HG02623 (cell line): ENCODE data around the gene TAF5L.
A peak's percentile ranks its signal among the peaks of the same experiment; 100 is the strongest.
"Not testable (repeated sequence)": the region's sequence is repeated elsewhere in the genome, so short reads cannot be mapped to it uniquely, and the experiment has no call there.

Experiments
- ATAC-seq: cut with Tn5 transposase; IDR thresholded peaks from one replicate; pipeline ENCODE4 v1.9.1; 2021; ENCODE audit warnings: moderate library complexity; ENCODE audit not compliant: unreplicated experiment

Gene TAF5L

DNA sequence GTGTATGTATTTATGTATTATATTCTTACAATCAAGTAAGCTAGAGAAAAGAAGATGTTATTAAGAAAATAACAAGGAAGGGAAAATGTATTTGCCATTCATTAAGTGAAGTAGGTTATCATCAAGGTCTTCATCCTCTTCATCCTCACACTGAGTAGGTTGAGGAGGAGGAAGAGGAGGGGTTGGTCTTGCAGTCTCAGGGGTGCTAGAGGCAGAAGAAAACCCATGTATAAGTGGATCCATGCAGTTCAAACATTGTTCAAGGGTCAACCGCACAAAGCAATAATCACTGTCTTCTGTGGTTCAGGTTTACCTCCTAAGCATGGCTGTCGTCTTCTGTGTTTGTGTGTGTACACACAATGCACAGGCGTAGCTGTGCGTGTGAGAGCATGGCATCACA lies 17.0 kb upstream of the TAF5L start:
- no peak for ATAC-seq

DNA sequence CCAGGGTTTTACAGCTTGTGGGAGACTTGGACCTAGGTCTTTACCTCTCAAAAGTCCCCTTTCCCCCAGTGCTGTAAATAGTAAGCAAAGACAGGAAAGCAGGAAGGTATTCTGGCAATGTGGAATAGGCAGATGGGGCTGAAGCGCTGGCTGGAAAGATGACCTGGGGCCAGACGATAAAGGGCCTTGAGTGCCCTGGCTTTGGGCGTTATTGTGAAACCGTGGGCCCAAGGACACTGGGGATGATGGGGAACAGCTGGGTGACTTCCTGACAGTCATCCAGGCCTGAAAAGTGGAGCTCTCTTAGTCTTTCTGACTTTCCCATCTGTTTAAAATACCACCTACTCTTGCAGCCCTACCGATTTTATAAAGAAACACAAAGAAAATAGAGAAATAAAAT lies 16.5 kb upstream of the TAF5L start:
- ATAC-seq = no peak

DNA sequence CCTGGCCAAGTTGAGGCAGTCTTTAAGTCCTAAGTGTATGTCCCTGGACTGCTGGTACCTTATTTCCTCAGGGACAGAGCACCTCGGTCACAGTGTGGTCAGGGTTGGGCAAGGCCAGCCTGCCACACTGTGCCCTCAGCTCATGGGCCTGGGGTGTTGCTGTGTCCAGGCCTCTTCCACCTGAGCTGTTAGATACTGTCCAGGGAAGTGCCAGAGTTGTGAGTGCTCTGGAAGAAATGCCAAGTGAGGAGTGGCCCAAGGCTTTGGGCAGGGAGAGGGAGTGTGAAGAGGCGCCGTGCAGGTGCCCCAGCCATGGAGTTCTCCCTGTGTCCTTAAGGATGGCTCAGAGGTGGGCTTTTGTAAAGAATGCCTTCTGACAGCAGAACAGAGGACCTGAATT lies 15.4 kb upstream of the TAF5L start:
- no peak for ATAC-seq

DNA sequence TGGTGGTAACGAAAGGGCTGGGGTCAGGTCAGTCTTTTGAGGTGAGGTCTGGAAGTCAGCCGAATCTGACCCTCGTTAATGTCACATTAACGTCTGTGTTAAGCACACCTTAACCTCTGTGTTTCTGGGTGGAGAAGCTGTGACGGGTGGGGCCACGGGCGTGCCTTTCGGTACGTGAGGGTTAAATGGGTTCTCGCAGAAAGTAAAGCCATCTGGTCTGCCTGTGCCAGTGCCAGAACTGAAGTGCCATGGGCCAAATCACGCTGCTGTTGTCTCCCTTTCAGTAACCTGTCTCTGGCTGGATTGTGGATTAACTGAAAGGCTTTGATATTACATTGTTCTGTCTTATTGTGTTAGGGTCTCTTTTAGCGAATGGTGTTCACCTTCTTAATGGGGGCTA lies 14.5 kb upstream of the TAF5L start:
- no peak for ATAC-seq

DNA sequence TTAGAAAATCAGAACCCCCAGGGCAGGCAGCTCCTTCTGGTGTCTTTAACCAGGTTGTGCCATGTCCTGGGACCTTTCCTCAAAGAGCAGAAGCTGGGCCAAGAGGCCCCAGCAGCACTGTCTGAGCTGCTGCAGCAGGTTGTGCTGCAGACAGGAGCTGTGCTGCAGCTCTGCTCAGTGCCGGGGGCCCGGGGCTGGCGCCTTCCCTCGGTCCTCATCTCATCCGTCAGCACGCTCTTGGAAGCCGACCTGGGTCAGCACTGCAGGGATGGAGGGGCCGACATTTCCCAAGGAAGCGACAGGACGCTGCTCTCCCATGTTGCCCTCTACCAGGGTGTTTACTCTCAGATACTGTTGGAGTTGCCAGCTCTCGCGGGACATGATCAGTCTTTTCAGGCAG lies 11.8 kb upstream of the TAF5L start:
- ATAC-seq = no peak

DNA sequence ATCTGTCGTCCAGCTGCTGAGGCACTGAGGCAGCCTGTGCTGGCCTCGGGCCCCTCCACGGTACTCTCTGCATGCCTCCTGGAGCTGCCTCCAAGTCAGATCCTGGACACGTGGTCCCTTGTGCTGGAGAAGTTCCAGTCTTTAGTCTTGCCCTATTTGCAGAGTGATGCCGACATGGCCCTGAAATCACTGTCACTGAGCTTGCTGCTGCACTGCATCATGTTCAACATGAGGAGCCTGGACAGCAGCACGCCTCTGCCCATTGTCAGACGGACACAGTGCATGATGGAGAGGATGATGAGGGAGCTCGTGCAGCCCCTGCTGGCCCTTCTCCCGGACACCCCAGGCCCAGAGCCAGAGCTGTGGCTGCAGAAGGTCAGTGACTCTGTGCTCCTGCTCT lies 10.1 kb upstream of the TAF5L start:
- no peak for ATAC-seq

DNA sequence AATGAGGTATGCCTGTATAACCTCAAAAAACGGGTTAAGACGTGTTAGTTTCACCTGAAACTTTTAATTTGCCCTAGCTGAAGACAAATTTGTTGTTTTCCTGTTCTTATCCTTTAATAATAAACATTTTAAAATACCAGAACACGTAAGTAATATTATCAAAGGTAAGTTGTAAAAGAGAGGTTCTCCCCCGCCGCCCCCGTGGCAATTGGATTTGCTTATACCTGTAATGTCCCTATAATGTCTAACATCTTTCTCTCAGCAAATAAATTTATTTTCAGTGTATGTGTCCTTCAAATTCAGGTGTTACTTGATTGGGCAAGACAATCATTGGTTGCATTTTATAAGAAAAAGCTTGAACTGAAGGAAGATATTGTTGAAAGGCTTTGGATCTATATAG lies 6.0 kb upstream of the TAF5L start:
- no peak for ATAC-seq

DNA sequence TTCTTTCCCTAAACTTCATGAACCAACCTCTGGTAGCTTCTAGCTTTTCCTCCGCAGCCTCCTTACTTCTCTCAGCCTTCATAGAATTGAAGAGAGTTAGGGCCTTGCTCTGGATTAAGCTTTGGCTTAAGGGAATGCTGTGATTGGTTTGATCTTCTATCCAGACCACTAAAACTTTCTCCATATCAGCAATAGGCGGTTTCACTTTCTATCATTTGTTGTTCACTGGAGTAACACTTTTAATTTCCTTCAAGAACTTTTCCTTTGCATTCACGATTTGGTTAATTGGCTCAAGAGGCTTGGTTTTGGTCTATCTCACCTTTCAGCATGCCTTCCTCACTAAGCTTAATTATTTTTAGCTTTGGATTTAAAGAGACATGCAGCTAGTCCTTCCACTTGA lies 5.2 kb upstream of the TAF5L start:
- no peak for ATAC-seq

DNA sequence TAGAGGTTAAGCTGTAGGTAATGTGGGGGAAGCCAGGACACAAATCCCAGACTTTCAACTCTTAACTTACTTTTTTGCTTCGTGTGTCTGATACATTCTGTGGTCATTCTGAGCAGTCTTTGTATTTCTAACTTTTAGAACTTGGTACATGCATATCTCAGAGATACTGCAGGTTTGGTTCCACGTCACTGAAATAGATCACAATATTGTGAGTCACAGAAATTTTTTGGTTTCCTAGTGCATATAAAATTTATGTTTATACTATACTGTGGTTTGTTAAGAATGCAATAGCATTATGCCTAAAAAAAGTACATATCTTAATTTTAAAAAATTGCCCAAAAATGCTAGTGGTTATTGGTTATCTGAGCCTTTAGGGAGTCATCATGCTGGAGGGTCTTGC lies 3.3 kb upstream of the TAF5L start:
- ATAC-seq = no peak

DNA sequence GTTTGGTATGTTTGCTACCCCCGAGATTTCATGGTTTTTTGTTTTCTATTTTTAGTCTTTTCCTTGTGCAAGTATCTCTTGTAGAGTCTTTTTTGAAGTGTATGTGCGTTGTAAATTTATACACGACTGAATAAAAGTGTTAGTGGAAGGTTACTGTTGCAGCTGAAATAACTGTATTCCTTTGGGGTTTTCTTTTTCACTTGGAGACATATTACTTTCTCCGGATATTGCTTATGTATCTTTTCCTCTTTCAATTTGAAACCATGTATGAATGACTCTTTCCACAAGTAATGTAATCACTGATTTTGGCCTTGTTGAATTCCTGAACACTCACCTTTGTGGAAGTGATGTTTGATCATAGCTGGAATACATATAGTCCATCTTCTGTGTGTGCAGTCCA lies 1.1 kb upstream of the TAF5L start:
- no peak for ATAC-seq

DNA sequence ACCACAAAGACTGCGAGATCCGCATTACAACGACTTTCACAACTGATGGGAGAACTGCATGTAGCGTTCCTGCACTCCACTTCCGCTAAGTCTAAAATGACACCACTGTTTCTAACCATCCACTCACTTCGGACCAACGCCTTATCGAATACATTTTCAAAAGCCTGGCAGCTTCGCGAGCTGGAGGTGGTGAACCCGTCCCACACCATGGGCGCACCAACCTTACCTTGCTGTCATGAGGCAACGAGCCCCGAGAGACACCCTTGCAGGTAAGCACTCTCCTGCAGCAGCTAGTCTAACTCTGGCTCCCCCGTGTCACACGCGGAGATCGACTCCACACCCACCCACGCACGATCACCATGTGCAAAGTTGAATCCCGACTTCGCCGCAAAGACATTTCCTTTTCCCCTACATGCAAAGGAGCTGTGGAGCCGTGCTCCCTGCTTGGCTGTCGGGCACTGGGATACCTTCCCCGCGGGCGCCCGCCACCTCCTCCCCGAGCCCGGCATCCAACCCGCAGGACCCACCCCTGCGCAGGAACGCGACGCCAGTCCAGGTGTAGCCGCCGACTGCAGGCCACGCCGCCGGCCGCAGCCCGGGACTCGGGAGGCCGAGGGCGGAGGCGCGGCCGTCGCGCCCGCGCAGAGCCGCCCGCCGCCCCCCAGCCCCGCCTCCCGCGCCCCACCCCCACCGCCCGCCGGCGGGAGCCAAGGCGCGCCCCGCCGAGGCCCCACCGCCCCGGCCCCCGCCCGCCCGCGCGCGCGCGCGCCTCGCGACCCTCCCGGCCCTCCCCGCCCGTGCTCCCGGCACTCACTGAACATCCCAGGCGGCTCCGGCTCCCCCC lies 629 bp downstream of the TAF5L start:
- ATAC-seq = peak; percentile 33

DNA sequence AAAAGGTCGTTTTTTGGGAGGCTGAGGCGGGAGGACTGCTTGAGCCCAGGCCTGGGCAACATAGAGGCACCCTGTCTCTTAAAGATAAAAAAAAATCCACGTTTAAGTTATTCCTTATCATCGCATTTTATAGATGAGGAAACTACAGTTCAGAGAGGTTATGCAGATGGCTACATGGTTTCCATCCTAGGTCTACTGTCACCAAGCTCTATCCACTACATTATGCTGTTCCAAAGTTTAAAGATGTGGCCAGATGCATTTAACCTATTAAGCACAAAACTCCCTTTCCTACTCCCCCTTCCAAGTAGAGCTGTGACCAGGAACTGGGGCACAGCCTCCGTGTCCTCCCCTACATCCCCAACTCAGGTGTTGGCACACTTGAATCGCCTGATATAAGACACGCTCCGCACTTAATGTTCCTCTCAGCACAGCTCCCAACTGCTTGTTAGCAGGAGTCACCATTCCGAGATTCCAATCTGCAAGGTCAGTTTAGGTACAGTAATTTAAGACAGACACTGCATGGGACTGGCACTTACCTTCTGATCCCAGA lies 1.3 kb downstream of the TAF5L start:
- no peak for ATAC-seq

DNA sequence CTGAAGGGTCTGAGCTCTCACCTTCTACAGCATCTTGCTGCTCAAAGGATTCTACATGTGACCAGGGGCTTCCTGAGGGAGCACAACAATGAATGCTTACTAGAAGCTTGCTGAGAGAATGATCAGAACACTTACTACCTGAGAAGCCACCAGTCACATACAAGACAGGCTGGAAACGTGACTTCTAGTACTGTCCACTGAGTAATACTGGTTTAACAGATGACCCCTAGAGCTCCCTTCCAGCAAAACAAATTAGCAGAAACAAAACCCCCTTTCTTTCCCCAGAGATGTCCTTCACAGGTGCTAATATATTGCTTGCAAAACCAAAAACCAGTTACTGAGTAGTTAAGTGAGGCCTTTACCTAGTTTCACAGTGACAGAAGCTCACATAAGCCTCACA lies 2.1 kb downstream of the TAF5L start:
- ATAC-seq = no peak

DNA sequence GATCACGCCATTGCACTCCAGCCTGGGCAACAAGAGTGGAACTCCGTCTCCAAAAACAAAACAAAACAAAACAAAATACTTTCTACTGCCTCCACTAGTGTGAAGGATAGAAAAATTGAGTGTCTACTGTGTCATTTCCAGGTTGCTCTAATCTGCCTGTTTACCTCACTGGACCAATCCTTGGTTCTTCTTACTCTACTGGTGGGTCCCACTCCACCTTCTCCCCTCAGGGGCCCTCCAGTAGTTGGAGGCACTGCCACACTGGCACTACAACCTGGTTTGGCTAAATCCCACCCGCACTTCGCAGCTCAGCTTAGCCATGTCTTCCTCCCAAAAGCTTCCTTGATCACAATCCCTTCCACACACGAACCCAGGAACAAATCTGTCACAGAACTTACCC lies 2.7 kb downstream of the TAF5L start:
- ATAC-seq = no peak

DNA sequence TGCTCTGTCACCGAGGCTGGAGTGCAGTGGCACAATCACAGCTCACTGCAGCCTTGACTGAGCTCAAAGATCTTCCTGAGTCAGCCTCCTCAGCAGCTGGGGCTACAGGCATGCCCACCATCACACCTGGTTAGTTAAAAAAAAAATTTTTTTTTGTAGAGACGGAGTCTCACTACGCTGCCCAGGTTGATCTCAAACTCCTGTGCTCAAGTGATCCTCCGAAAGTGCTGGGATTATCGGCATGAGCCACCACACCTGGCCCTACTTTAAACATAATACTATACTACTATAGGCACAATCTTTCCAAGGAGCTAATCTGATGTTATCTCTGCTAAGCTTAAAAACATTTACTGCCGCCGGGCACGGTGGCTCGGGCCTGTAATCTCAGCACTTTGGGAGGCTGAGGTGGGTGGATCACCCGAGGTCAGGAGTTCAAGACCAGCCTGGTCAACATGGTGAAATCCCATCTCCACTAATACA lies 3.2 kb downstream of the TAF5L start:
- ATAC-seq = not testable (repeated sequence)

DNA sequence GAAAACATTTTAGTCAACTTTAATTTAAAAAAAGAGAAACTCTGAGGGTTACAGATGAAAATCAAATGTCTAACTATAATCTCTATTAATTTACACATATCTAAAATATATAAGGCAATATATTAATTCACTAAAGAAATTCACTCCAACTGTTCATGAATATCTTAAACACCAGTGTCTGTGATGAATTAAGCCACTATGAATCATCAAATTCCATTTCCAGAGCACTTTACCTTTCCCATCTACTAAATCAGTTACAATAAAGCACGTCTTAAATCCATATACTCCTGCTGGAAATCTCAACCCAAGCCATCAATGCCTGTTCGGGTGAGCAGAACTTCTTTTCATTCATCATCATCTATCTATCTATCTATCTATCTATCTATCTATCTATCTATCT lies 4.3 kb downstream of the TAF5L start:
- ATAC-seq = no peak

DNA sequence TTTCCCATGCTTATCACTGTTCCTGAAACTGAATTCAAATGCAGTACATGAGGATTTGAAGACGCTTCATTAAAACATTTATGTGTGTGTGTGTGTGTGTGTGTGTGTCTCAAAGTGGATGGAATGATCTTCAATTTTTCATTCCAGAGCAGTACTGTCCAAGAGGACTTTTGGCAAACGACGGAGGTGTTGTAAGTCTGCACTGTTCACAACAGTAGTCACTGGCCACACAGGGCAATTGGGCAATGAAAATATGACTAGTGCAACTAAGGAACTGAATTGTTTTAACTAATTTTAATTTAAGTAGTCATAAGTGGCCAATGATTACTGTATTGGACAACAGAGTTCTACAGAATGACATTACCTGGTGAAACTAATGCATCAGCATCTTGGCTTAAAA lies 5.0 kb downstream of the TAF5L start:
- ATAC-seq = no peak

DNA sequence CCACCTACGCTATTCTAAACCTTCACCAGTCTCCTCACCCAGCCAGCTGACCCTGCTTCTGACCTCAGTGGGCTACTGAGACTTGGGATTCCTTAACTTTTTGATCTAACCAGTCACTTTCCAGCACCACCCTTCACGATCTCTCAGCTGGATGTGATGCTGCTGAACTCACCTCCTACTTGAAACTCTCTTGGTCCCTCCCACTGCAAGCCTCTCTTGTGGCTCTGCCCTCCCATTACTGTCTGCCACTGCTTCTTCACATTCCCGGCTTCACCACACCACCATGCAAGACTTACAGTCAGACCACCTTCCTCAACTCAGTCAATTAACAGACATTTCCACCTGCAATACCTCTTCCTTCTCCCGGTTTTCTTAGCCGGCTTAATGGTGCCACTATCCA lies 6.3 kb downstream of the TAF5L start:
- ATAC-seq = no peak

DNA sequence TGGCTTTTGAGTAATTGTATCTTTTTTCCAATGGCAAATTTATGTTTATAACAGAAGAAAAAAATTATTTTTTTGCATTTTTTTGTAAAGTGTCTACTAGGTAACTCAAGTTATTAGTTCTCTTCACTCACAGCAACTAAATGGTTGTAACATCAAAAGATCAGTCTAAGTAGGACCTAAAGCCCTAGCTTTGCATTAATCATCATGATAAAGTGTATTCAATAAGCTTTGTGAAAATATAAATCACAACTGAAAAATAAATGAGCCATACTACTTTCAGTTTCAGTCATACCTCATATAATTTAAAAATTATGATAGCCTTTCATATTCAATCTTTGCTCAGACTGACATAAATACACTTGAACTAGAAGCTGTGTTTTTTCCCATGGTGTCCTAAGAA lies 6.9 kb downstream of the TAF5L start:
- no peak for ATAC-seq

DNA sequence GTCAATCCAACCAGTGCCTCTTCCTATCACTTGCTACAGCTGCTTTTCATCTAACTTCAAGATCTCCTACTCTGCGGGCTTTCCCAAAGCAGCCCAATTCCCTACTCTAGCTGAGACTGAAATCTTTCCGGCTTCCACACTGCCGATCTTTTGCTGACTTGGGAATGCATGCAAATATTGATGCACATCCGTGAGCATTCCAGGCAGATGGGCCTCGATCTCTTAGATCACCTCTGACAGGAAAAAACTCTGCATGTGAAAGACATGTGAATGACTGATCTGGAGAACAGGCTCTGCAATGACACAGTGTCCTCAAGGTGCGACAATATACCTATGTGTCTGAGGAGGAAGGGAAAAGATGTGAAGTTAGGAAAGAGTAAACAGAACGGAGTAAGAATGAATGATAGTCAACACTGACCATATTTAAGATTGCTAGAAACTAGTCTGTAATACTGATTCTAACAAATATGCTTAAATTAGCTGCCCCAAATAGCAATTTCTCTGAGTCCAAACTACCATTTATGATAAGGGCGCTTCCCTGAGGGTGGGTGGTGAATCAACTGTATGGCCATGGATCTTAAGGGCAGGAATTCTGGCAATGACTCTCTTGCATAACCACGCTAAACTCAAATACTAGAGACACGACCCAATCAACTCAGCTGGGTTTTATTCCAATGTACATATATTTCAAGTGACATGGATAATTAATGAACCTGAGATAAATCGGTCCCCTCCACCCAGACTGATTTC lies 8.4 kb downstream of the TAF5L start:
- ATAC-seq = no peak

DNA sequence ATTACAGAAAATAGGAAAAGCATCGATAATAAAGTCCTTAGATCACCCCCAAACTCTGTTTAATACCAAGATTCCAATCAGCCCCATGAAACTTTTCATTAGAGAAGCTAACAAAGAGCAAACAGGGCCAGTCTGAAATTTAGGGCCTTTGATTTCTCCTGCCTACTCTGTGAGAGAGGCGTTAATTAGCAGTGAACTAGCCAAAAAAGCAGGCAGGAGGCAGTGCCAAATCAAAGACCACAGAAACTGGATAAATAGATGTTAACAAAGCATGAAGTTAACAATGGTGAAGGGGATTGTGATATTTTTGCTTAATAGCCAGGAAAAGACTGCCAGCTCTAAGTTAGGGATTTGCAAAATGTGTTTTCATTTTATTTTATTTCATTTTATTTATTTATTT lies 11.2 kb downstream of the TAF5L start:
- ATAC-seq = no peak

DNA sequence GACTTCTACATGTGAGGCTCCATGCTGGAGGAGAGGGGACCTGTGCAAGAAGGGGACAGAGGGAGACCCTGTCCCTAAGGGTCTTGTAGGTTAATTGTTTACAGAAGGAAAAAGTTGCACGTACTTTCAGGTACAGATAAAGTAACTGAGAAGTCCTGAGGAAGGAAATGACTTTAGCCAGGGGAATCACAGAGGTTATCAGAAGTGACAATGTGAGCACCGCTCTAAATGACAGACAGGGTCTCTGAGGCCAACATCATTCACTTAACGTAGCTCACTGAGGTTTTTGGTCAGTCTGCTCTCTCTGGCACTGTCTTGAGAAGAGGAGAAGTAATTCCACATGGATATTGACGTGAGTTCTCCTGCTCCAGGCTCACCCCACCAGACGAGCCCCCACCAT lies 12.0 kb downstream of the TAF5L start:
- ATAC-seq = no peak
